ENCODE measurements around the gene GABRG3.

GRCh38 chr15:27498700-27499099 lies 527.7 kb downstream of the GABRG3 start:
- TF ChIP-seq PPARA (CRISPR knock-in tag; IDR thresholded peaks at IDR 0.05; ENCODE audit: borderline replicate concordance) = no peak
- no peak for TF ChIP-seq TOX (CRISPR knock-in tag; IDR thresholded peaks at IDR 0.05; ENCODE audit: borderline replicate concordance)
- no peak for TF ChIP-seq ZFP3 (CRISPR knock-in tag; IDR thresholded peaks at IDR 0.05)
- no peak for TF ChIP-seq RARB (CRISPR knock-in tag; IDR thresholded peaks at IDR 0.05)

Measured in SK-N-SH treated with all-trans-retinoic acid at 6 μM for 48 hours (cell line).